Activated CD8-positive, alpha-beta T cell treated with anti-CD3 and anti-CD28 coated beads for 36 hours (primary cell): ENCODE data around the gene CYP3A5. TPM values are rescaled to one million over a fixed set of nuclear protein-coding genes. Genes with fewer than 3 reads are reported as not detected.
"Not testable (repeated sequence)": the region's sequence is repeated elsewhere in the genome, so short reads cannot be mapped to it uniquely, and the experiment has no call there.

Experiments used
- ATAC-seq: fragments of 200-7000 bp; cut with Tn5 transposase; one replicate; pipeline ENCODE4 v1.10.0; 2021; ENCODE audit warnings: mild to moderate bottlenecking, moderate library complexity
- CTCF ChIA-PET: fragments of 350-600 bp; sonication (Branson Sonifier 250); formaldehyde crosslinking; loops from one replicate; lab custom pipeline; 2021; ENCODE audit warnings: antibody characterized with exemption; lab: Charles Lee
- POLR2A ChIA-PET: fragments of 350-600 bp; sonication (Branson Sonifier 250); formaldehyde crosslinking; loops from one replicate; lab custom pipeline; 2021; ENCODE audit warnings: antibody characterized with exemption; lab: Charles Lee
- DNase-seq: peaks from one replicate; pipeline ENCODE4 v3.0.0-alpha.2; 2020
- H3K27ac Mint-ChIP-seq: one replicate; pipeline ENCODE4 v1.8.0; 2021; ENCODE audit warnings: mild to moderate bottlenecking, mixed read lengths
- H3K27me3 Mint-ChIP-seq: one replicate; pipeline ENCODE4 v1.8.0; 2021; ENCODE audit warnings: mixed read lengths
- H3K36me3 Mint-ChIP-seq: one replicate; pipeline ENCODE4 v1.8.0; 2021; ENCODE audit warnings: low read depth, mixed read lengths
- H3K4me1 Mint-ChIP-seq: one replicate; pipeline ENCODE4 v1.8.0; 2021; ENCODE audit warnings: low read depth, mixed read lengths
- H3K4me3 Mint-ChIP-seq: one replicate; pipeline ENCODE4 v1.8.0; 2021; ENCODE audit warnings: mild to moderate bottlenecking, moderate library complexity, mixed read lengths
- H3K9me3 Mint-ChIP-seq: one replicate; pipeline ENCODE4 v1.8.0; 2021; ENCODE audit warnings: mixed read lengths
- CTCF ChIP-seq: fragments of 200-600 bp; IDR thresholded peaks from one replicate; pipeline ENCODE4 v1.8.0; 2022; ENCODE audit warnings: antibody characterized with exemption, mild to moderate bottlenecking
- intact Hi-C: fragments of 100-400 bp; cut with micrococcal nuclease; formaldehyde crosslinking; loops from one replicate; pipeline ENCODE4 v1.10.0; 2022
- total RNA-seq, 2 experiments: library from RNA; stranded (reverse); gene quantifications; one replicate each; pipeline ENCODE4 v1.2.3, GENCODE V29; 2021

Gene CYP3A5
- total RNA-seq, 2 experiments from 2014 or later, result not detected

DNA sequence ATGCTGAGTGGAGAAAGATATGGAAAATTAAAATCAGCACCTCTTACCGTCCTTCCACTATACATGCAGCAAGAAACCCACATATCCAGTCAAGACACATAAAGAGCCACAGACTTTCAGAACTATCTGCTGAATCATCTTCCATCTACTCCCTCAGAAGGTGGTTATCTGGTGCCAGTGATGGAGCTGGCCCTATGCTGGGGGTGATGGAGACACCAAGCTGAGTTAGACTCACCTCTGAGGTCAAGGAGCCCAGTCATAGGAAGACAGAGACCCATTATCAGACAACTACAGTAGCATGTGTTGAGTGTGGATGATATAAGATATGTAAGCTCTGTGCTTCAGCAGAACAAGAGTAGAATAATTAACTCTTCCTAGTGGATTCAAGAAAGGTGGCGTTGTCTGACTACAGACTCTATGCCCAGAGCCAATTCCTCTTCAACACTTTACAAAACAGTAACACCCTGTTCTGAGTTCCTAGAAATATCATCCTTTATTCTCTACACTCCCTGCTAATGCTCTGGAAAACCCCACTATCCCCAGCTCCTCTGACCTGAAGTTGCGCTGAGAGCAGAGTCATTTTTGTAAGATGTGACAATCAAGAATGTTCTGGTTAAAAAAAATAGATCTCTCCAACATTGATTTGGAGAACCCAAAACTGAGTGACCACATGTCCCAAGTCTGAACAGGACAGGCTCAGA lies 14.3 kb downstream of the CYP3A5 start:
- DNase-seq (peak; percentile 30), ATAC-seq (peak; percentile 73)
- TF ChIP-seq CTCF, result no peak
- CTCF ChIA-PET, result interaction anchor here (1.0 kb wide), 1 partner anchor 139 kb away, joined by 3 read pairs; no protein-coding TSS in a partner anchor
- POLR2A ChIA-PET, result no interaction called here
- H3K4me3 Mint-ChIP-seq, result no peak overlapping the region
- H3K27me3 Mint-ChIP-seq, result no peaks in the 10 kb centered on the region
- H3K9me3 Mint-ChIP-seq, result peaks cover 2% of the 10 kb centered on the region
- H3K4me1 Mint-ChIP-seq, result peaks cover 15% of the 10 kb centered on the region
- peak overlapping the region; percentile 8 for H3K27ac Mint-ChIP-seq
- H3K36me3 Mint-ChIP-seq, result peaks cover 28% of the 10 kb centered on the region
- intact Hi-C loops, result no loop called here

- H3K9me3 Mint-ChIP-seq, H3K27me3 Mint-ChIP-seq, H3K27ac Mint-ChIP-seq, intact Hi-C loops, POLR2A ChIA-PET, H3K4me3 Mint-ChIP-seq, CTCF ChIA-PET, H3K4me1 Mint-ChIP-seq, DNase-seq, ATAC-seq: not testable (repeated sequence)
- H3K36me3 Mint-ChIP-seq, result peaks cover 42% of the 10 kb centered on the region
These were observed 21.9 kb downstream of the CYP3A5 start for GRCh38 chr7:99657879-99658278.

- DNase-seq, H3K4me3 Mint-ChIP-seq, H3K9me3 Mint-ChIP-seq, intact Hi-C loops, POLR2A ChIA-PET, ATAC-seq, CTCF ChIA-PET, H3K27ac Mint-ChIP-seq, H3K27me3 Mint-ChIP-seq, H3K4me1 Mint-ChIP-seq: not testable (repeated sequence)
- peaks cover 39% of the 10 kb centered on the region for H3K36me3 Mint-ChIP-seq
These were observed 25.2 kb downstream of the CYP3A5 start for GRCh38 chr7:99654626-99655025.

- H3K27ac Mint-ChIP-seq, result no peak overlapping the region
- DNase-seq (no peak), ATAC-seq (no peak)
- no peak for TF ChIP-seq CTCF
- H3K4me1 Mint-ChIP-seq, result peaks cover 9% of the 10 kb centered on the region
- H3K27me3 Mint-ChIP-seq, result no peaks in the 10 kb centered on the region
- intact Hi-C loops, result no loop called here
- peaks cover 42% of the 10 kb centered on the region for H3K36me3 Mint-ChIP-seq
- peaks cover 5% of the 10 kb centered on the region for H3K9me3 Mint-ChIP-seq
- H3K4me3 Mint-ChIP-seq, result no peak overlapping the region
- POLR2A ChIA-PET, result no interaction called here
- CTCF ChIA-PET, result no interaction called here
These were observed 26.0 kb downstream of the CYP3A5 start for GRCh38 chr7:99653754-99654153.

- Mint-ChIP-seq H3K36me3 (peaks cover 39% of the 10 kb centered on the region), H3K4me1 (peaks cover 12% of the 10 kb centered on the region)
- H3K27ac Mint-ChIP-seq, H3K27me3 Mint-ChIP-seq, intact Hi-C loops, DNase-seq, ATAC-seq, H3K9me3 Mint-ChIP-seq, H3K4me3 Mint-ChIP-seq, CTCF ChIA-PET: not testable (repeated sequence)
- POLR2A ChIA-PET, result interaction anchor here (0.7 kb wide), 1 partner anchor 23 kb away, joined by 3 read pairs; no protein-coding TSS in a partner anchor
These were observed 26.5 kb downstream of the CYP3A5 start for GRCh38 chr7:99653269-99653668.

GRCh38 chr7:99652671-99653070 lies 27.1 kb downstream of the CYP3A5 start:
- intact Hi-C loops, result no loop called here
- Mint-ChIP-seq H3K4me3 (no peak overlapping the region), H3K27me3 (no peaks in the 10 kb centered on the region), H3K9me3 (peaks cover 1% of the 10 kb centered on the region), H3K4me1 (peaks cover 15% of the 10 kb centered on the region), H3K36me3 (peaks cover 39% of the 10 kb centered on the region), H3K27ac (no peak overlapping the region)
- no peak for DNase-seq
- POLR2A ChIA-PET, result interaction anchor here (0.7 kb wide), 1 partner anchor 23 kb away, joined by 3 read pairs; no protein-coding TSS in a partner anchor
- CTCF ChIA-PET, result no interaction called here
- ATAC-seq, result no peak
- TF ChIP-seq CTCF, result no peak
